HG02678 (cell line): ENCODE data around the gene MAD1L1.

Experiments used
- ATAC-seq: cut with Tn5 transposase; IDR thresholded peaks from one replicate; pipeline ENCODE4 v1.9.1; 2021; ENCODE audit warnings: mild to moderate bottlenecking, moderate library complexity; ENCODE audit not compliant: unreplicated experiment

MAD1L1 gene

GRCh38 chr7:2158331-2159175 is 74.2 kb downstream of the MAD1L1 start:
- no peak for ATAC-seq

DNA sequence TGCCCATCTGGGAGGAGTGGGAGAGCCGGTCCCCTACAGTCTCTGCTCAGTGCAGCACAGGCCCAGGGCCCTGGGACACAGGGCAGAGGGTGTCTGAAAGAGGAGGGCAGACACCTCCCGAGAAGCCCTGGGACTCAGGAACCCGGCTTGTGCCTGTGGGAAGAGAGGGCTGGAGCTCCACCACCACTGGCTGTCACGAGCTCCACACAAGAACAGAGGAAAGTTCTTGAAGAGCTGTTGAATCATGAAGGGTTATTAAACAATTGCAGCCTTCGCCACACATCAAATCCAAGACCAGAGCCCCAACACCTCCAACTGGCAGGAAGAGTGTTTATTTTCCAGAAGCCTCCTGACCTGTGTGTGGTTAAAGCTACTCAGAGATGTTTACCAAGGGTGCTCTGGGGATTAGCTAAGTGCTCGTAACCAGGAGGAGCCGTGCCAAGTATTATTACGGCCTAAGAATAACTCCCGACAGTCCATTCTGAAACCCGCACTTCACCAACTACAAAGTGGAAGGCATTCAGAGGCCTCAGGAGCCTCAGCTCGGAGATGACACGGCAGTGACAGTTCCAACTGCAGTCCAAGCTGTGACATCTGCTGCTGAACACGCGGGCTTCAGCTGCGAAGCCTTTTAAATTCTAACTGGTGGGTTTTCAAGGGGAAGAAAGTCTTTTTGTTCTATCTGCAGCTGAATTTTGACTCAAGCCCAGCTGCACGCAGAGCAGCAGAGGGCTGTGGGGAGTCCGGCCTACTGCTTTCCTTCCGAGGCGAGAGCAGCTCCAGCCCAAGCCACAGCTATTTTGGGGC is 75.1 kb downstream of the MAD1L1 start:
- ATAC-seq, result no peak

DNA sequence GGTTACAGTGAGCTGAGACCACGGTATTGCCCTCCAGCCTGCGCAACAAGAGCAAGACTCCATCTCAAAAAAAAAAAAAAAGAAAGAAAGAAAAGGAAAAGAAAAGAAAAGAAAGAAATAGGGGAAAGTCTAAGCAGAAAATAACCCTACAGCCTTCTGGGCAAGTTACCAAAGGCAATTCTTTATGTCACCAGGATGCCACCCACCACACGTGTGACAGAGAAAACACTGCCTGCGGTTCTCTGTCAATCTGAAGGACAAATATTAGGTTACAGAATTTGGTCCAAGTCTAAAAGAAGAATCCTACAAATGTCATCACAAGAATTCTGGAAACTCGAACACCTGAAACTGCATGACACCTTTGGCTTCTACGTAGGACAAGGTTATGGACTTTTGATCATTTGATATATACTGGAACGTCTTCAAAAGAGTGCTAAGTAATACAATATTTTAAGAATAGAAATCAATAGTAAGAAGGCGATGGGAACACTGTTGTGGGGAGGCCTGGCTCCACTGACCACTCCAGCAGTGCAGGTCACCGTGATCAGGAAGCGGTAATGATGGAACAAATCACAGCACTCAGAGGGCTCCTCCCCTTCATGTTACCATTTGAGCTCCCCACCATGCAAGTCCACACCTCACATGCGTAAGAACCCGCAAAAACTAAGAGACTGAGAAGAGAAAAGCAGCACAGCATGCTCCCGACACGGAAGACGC is 75.8 kb downstream of the MAD1L1 start:
- no peak for ATAC-seq

DNA sequence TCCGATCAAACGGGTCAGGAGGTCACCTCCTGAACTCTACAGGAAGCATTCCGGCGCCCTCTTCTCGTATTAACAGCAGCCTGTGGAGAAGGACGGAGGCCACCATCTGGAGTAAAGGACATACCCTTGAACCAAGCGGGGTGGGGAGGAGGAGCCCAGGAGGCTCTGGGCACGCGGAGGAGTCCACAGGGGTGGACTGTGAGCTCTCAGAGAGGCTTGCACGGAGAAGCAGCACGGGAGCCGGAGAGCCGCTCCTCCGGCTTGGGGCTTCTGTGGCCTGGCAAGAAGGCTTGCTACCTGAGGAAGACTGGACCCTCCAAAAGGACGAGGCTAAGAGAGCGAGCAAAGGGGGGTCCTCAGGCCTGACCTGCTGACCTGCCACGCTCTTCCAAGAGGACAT is 77.9 kb downstream of the MAD1L1 start:
- ATAC-seq, result no peak

GRCh38 chr7:2154121-2154520 is 78.6 kb downstream of the MAD1L1 start:
- ATAC-seq, result no peak

- no peak for ATAC-seq
These were observed 80.1 kb downstream of the MAD1L1 start for GRCh38 chr7:2152646-2153045.

DNA sequence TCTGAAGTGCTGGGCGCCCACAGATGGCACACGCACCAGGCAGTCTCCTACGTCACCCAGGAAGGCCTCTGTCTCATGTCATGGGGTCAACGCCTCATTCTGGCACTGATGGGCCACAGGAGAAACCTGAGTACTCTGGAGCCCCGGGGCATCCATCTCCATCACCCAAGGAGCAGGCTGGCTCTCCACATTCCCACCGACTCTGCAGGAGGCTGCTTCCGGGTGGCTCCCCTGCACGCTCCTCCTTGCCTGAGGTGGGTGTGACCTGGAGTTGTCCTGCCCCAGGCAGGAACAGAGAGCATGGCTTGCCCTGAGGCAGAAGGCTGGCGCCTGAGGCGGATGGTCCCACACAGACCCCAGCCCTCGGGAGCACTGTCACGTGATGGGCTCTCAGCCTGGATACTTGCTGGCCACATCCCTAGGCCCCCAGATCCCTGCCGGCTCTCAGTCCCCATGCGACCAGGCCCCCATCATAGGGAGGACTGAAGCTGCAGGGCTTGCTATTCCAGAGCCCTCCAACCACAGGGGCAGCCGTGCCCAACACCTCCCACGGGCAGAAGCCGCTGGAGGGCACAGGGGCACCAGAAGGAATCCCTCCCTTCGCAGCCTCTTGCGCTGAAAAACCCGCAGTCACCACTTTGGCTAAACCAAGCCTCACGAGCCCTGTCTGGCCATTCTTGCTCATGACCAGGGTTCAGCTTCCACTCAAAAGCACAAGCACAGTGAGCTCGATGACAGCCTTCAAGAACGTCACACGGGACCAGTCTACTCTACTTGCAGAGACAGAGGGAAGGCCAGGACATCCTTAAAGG is 80.7 kb downstream of the MAD1L1 start:
- ATAC-seq, result no peak

- no peak for ATAC-seq
These were observed 81.5 kb downstream of the MAD1L1 start for GRCh38 chr7:2151237-2151636.

DNA sequence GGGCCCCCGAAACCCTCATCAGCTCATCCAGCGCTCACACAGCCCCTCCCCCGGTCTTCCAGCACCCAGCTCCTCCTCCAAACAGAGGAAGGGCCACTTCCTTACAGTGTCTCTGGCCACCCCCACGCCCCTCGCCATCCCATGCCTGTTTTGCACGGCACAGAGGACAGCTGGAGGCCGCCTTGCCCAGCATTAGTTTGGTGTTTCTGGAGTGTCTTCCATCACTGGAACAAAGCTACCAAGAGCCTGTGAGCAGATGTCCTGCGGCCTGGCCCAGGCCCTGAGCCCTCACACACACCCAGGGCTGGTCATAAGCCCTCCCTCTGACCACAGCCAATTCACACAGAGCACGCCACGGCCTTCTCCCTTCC is 82.3 kb downstream of the MAD1L1 start:
- ATAC-seq, result no peak

DNA sequence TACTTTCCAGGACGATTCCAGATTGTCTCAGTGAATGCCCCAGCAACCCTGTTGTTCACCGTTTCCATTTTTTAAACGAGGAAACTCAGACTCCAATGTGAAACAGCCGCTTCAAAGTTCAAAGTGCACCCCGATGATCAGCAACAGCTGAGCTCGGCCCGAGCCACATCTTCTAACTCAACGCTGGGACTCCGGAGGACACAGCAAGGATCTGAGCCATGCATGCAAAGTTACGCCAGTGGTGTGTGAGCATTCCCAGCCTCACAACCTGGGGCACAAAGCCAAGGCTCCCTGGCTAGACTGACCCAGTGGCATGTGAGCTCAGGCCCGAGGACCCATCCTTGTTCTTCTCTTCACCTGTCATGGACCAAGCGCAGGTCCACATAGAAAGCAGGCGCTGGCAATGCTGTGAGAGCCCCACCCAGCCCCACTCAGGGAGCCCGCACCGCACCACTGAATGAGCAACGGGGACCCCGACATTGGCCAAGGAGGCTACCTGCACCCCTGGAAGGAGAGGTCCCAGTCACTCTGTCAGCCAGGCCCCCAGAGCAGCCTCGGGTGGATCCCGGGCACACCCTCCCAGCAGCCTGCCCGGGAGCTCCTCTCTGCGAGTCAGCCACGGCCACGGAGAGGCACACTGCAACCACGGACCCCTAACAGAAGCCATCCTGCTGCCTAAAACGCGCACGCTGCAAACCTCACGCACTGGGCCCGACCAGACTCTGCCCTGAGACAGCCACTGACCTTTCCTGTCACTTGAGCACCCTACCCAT is 82.9 kb downstream of the MAD1L1 start:
- ATAC-seq, result no peak

GRCh38 chr7:2148814-2149213 is 83.9 kb downstream of the MAD1L1 start:
- ATAC-seq, result no peak

GRCh38 chr7:2148189-2148588 is 84.6 kb downstream of the MAD1L1 start:
- no peak for ATAC-seq

DNA sequence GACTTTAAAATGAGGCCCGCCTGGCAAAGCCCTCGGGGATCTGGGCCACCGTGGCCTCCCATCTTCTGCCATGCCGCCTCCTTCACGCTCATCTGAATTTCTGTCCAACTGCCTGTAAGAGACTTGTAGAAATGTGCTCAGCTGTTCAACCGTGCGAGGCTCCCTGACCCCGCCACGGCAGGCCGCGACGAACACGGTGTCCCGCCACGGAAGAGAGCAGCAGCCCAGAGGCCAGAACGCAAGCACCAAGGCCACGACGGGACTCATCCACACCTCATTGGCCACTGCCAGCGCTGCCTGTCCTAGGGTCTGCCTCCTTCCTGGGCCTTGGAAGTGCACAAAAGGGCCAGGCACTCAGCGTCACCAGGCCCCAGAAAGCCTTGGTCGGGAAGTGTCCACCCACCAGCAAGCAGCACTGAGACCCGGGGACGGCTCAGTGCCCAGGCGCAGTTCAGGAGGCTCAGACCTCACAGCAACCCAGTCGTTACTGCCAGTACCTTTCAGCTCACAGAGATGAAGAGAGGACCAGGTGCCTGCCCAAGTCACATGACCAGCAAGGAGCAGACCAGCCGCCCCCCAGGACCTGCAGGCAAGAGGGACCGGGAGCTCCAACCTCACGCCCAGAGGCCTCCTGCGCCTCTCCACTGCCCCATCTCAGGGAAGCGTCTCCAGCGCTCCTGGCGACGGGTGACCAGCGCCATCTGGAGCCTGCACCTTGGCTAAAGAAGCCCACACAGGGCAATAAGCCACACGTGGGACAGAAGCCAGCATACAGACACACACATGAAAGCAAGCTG is 85.9 kb downstream of the MAD1L1 start:
- ATAC-seq, result no peak

- no peak for ATAC-seq
These were observed 86.7 kb downstream of the MAD1L1 start for GRCh38 chr7:2145835-2146580.

DNA sequence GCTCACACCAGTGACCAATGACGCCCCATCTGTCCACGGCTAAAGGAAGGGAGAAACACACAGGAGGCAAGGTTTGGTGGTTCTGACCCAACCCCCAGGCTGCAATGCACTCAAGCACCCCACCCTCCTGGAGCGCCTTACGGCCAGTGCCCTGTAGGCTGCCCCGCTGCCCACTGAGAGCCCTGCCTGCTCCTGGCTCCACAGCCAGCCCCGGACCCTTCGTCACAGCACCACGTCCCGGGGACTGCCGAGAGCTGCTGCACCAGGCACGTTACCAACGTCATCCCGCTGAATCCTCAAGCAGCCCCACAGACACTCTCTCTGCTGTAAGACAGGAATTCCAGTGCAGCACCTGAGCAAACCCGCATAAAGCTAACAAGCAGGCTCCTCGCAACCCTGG is 87.8 kb downstream of the MAD1L1 start:
- no peak for ATAC-seq

DNA sequence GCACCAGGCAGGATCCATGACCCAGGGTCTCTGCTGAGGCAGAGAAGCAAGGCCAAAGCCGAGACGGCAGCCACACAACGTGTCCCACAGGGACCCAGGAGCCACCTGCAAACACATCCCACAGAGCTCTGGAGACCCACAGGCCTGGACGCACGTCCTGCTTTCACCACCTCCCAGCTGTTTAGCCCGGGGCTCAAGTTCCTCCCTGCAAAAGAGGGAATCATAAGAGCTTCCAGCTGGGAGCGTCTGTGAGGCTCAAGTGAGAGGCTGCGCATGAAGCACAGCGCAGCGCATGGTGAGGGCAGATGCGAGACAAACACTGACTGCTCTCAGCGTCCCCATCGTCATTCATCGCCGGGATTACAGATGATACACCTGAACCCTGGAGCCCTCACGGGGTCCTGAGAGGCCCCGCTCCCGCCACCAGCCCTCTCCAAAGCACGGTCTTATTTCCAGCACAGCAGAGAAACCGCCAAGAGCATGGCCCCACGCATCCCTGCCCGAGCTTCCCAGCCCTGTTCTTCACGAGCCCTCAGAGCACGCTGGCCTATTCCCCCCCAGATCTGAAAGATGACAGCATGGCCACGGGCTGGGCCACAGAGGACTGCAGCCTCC is 88.7 kb downstream of the MAD1L1 start:
- no peak for ATAC-seq

- no peak for ATAC-seq
These were observed 89.3 kb downstream of the MAD1L1 start for GRCh38 chr7:2143450-2143849.

- ATAC-seq, result no peak
These were observed 90.4 kb downstream of the MAD1L1 start for GRCh38 chr7:2142386-2142785.
